ENCODE data around the gene NCAPG2.

Gene NCAPG2

DNA sequence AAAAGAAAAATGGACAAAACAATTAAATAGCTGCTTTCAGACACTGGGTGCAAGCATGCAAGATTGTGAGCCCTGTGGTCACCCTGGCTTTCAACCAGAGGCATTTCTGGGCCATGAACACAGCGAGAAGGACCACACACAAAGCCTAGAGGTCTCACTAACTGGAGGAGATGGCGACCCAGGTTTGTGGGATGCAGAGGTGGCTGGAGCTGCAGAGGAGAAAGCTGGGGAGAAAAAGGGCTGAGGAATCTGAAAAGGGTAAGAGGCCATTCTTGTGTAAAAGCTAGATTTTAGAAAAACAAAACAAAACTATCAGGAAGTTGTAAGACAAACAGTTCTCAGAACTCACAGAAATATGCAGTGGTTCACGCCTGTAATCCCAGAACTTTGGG, 86.9 kb downstream of the NCAPG2 start:
- Histone ChIP-seq H3K36me3 (ENCODE audit: control insufficient read depth, insufficient read depth, low read length) (no peaks in the 10 kb centered on the region; the same call in 1 of the 2 replicates), H3K27me3 (replicated peaks; ENCODE audit: control insufficient read depth, insufficient read depth, low read length) (no peaks in the 10 kb centered on the region), H3K4me3 (replicated peaks; ENCODE audit: low read depth, low read length) (no peak overlapping the region)
- TF ChIP-seq, protein P1, sequence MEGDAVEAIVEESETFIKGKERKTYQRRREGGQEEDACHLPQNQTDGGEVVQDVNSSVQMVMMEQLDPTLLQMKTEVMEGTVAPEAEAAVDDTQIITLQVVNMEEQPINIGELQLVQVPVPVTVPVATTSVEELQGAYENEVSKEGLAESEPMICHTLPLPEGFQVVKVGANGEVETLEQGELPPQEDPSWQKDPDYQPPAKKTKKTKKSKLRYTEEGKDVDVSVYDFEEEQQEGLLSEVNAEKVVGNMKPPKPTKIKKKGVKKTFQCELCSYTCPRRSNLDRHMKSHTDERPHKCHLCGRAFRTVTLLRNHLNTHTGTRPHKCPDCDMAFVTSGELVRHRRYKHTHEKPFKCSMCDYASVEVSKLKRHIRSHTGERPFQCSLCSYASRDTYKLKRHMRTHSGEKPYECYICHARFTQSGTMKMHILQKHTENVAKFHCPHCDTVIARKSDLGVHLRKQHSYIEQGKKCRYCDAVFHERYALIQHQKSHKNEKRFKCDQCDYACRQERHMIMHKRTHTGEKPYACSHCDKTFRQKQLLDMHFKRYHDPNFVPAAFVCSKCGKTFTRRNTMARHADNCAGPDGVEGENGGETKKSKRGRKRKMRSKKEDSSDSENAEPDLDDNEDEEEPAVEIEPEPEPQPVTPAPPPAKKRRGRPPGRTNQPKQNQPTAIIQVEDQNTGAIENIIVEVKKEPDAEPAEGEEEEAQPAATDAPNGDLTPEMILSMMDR (IDR thresholded peaks at IDR 0.05; ENCODE audit: insufficient read depth, low read length, poor library complexity, severe bottlenecking), result no peak
- DNase-seq (ENCODE audit: extremely low read depth, insufficient read length), result no peak

DNA sequence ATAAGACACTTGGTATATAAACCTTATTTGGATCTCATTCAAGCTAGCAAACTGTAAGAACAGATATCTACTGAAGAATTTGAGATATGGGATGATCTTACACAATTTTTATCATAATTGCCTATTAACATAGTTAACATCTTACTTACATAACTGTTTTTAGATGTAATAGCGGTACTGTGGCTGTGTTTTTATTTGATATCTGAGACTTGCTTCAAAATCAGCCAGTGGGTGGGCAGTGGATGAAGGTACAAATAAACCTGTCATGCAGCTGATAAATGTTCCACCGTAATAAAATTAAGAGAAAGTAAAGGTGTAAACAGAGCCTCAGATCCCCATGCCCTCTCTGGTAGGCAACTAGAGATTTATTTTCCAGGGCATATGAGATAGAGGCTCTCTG, 88.6 kb downstream of the NCAPG2 start:
- no peak overlapping the region for H3K4me3 ChIP-seq (replicated peaks; ENCODE audit: low read depth, low read length)
- TF ChIP-seq, protein P1 (IDR thresholded peaks at IDR 0.05; ENCODE audit: insufficient read depth, low read length, poor library complexity, severe bottlenecking), result no peak
- no peak for DNase-seq (ENCODE audit: extremely low read depth, insufficient read length)
- H3K27me3 ChIP-seq (replicated peaks; ENCODE audit: control insufficient read depth, insufficient read depth, low read length), result no peaks in the 10 kb centered on the region
- H3K36me3 ChIP-seq (ENCODE audit: control insufficient read depth, insufficient read depth, low read length), result no peaks in the 10 kb centered on the region; the same call in 1 of the 2 replicates

DNA sequence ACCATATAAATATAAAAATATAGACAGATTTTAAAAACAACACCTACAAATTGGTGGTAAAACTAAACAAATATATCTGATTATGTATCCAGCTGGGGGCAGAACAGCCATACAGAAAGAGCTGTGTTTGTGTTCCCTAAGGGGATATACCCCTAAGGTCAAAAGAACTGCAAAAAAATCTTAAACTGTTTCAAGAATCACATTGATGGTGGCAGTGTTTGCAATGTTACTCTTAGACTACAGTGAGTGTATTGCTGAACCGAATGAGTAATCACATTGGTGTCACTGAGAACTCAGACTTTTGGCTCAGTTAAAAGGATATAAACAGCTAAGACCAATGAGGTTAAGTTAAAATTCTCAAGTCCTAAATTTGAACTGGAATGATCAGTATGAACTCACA, 89.9 kb downstream of the NCAPG2 start:
- DNase-seq (ENCODE audit: extremely low read depth, insufficient read length), result no peak
- TF ChIP-seq, protein P1 (IDR thresholded peaks at IDR 0.05; ENCODE audit: insufficient read depth, low read length, poor library complexity, severe bottlenecking), result no peak
- H3K36me3 ChIP-seq (ENCODE audit: control insufficient read depth, insufficient read depth, low read length), result no peaks in the 10 kb centered on the region; the same call in 1 of the 2 replicates

DNA sequence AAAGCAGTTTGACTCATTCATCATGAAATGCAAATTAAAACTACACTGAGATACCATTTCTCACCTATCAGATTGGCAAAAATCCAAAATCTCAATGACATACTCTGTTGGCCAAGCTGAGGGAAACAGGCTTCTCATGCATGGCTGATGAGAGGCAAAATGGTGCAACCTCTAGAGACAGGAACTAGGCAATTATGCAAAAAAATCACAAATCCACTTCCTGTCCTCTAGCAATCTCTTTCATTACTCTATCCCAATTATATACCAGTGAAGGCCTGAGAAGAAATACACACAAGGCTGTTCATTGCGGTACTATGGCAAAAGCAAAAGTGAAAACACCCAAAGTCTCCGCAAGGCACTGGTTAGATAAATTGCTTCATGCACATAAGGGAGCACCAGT, 91.1 kb downstream of the NCAPG2 start:
- no peaks in the 10 kb centered on the region for H3K27me3 ChIP-seq (replicated peaks; ENCODE audit: control insufficient read depth, insufficient read depth, low read length)
- no peaks in the 10 kb centered on the region for H3K36me3 ChIP-seq (ENCODE audit: control insufficient read depth, insufficient read depth, low read length)
- no peak overlapping the region for H3K4me3 ChIP-seq (replicated peaks; ENCODE audit: low read depth, low read length)
- peak; percentile 56 for DNase-seq (ENCODE audit: extremely low read depth, insufficient read length)
- TF ChIP-seq, protein P1 (IDR thresholded peaks at IDR 0.05; ENCODE audit: insufficient read depth, low read length, poor library complexity, severe bottlenecking), result no peak

More for the DNA sequence above, 89.9 kb downstream of the NCAPG2 start:
- Histone ChIP-seq H3K4me3 (replicated peaks; ENCODE audit: low read depth, low read length) (no peak overlapping the region), H3K27me3 (replicated peaks; ENCODE audit: control insufficient read depth, insufficient read depth, low read length) (no peaks in the 10 kb centered on the region)

DNA sequence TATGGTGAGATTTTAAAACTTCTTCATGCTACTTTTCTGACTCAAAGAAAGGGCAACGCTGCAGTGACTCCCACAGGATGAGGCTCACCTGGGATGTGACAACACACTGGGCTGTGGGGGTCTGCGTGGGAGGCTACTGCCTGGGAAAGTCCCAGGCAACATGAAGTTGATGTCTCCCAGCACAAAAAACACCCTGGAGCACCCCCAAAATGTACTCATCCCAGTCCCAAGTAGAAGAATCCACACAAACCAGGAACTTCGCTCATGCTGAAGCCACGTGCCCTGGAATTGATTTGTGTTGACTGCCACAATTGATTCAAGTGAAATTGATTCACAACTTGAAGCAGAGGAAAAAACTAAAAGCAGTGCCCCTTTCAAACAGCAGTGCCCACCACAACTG, 92.1 kb downstream of the NCAPG2 start:
- DNase-seq (ENCODE audit: extremely low read depth, insufficient read length), result no peak
- TF ChIP-seq, protein P1 (IDR thresholded peaks at IDR 0.05; ENCODE audit: insufficient read depth, low read length, poor library complexity, severe bottlenecking), result no peak
- Histone ChIP-seq H3K4me3 (replicated peaks; ENCODE audit: low read depth, low read length) (no peak overlapping the region), H3K36me3 (ENCODE audit: control insufficient read depth, insufficient read depth, low read length) (no peaks in the 10 kb centered on the region), H3K27me3 (replicated peaks; ENCODE audit: control insufficient read depth, insufficient read depth, low read length) (no peaks in the 10 kb centered on the region)

DNA sequence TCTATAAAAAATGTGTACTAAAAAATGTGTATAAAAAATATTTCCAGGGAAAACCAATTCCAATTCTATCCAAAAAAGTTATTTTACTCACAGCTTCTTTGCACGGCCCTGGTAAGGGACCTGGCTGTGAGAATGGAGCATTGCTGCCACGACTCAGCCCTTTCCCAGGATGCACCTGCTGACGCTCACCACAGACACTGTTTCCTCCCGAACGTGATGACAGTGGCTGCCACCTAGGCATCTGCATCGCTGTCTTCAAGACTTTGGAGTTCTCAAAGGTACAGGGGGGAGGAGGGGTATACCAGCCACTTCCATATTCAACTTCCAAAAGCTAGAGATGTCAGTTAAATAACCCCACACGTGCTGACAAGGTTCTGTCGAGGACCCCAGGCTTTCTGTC, 93.1 kb downstream of the NCAPG2 start:
- no peaks in the 10 kb centered on the region for H3K27me3 ChIP-seq (replicated peaks; ENCODE audit: control insufficient read depth, insufficient read depth, low read length)
- no peak for DNase-seq (ENCODE audit: extremely low read depth, insufficient read length)
- no peaks in the 10 kb centered on the region for H3K36me3 ChIP-seq (ENCODE audit: control insufficient read depth, insufficient read depth, low read length)
- TF ChIP-seq, protein P1 (IDR thresholded peaks at IDR 0.05; ENCODE audit: insufficient read depth, low read length, poor library complexity, severe bottlenecking), result no peak
- no peak overlapping the region for H3K4me3 ChIP-seq (replicated peaks; ENCODE audit: low read depth, low read length)
